HG03565 (cell line): ENCODE data around the gene RSU1.

Source experiments
- ATAC-seq: cut with Tn5 transposase; IDR thresholded peaks from one replicate; pipeline ENCODE4 v1.9.1; 2021; ENCODE audit warnings: mild to moderate bottlenecking, moderate library complexity; ENCODE audit not compliant: unreplicated experiment

Gene RSU1

DNA sequence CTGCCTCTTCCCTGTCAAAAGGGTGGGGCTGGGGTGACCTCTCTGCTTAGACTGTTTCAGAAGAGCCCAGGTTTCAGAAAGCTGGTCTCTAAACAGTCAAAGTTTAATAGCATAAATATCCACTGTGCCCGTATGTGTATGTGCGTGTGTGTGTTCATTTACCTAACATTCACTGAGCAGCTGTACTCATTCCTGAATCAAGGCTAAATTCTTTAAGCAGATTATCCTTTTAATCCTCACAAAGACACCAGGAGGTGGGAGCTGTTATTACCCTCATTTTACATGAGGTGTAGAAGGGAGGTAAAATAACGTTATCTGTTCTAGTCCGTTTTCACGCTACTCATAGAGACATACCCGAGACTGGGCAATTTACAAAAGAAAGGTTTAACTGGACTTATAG is 72.2 kb downstream of the RSU1 start:
- ATAC-seq = no peak

DNA sequence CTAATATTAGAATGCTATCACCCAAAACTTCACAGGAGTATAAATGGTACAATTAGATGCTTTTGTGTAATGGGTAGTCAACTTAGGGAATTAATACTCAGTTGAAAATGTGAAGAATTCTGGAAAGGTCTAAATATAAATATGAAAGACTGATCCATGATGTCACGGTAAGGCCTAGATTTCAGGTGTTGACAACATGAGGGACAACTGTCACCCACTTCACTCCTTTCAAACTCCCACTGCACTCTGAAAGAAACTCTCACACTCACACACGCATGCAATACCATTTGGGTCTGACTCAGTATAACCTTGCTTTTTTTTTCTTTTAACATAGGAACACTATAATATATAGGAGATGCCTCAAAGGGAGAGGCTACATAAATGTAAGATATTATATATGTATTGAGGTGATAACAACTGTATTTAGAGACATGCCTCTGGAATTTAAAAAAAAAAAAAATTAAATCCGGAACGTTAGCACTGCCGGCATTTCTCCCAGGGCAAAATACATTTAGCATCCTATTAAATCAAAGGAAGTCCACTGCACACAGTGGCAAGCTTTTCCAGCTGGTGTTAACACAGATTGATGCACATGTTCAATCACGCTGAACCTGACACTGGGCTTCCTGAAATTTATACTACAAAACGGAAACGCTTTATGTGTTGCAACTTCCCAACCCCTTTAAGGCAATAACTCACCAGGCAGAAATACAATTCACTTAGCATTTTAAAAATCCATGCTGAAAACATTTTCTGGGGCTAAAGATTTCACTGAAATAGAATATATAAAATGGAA is 74.9 kb downstream of the RSU1 start:
- no peak for ATAC-seq

- ATAC-seq = no peak
These were observed 75.7 kb downstream of the RSU1 start for GRCh38 chr10:16741540-16741939.

DNA sequence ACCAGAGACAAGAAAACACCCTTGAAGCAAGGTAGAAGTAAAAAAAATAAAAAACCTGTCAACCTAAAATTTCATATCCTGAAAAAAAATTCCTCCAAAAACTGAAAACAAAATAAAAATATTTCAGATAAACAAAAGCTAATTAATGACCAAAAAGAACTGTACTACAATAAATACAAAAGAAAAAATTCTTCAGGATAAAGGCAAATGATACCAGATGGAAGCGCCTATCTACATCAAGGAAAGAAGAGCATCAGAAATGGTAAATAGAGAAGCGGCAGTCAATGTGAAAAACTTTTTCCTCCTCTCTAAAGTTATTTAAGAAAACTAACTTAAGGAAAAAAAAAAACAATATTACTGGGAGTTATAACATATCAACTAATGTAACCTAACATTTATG is 79.8 kb downstream of the RSU1 start:
- ATAC-seq = no peak

- no peak for ATAC-seq
These were observed 81.6 kb downstream of the RSU1 start for GRCh38 chr10:16735671-16736070.

GRCh38 chr10:16732376-16732775 is 84.8 kb downstream of the RSU1 start:
- no peak for ATAC-seq

DNA sequence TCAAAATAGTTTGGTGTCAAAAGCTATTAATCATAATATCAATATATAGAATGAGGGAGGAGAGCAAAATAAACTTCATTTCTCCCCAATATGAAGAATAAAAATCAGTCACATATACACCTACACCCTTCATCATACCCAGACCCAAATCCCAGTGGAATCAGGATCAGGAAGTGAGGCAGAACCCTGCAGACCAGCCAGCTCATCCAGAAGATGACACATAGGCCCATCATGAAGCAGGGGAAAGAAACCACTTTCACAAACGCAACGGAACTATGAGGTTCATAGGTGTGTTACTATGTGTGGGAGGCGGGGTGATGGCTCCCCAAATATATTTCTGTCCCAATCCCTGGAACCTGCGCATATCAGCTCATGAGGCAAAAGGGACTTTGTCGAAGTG is 89.0 kb downstream of the RSU1 start:
- ATAC-seq = no peak

DNA sequence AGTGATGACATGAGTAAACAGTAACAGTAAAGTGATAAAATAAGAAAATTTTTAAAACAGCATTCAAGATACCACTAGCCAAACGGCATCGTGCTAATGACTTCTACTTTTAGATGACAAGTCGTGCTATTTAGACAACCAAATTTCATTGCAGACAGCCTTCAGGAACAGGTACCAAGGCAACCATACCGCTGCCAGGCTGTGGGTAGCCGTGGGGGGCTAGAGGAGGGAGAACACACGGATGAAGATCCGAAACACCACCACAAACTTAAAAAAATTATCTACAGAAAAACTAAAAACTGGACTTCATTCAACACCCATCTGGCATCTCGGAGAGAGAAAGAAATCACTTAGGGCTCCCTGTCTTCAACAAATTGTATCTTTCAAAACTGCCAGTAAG is 89.6 kb downstream of the RSU1 start:
- no peak for ATAC-seq

DNA sequence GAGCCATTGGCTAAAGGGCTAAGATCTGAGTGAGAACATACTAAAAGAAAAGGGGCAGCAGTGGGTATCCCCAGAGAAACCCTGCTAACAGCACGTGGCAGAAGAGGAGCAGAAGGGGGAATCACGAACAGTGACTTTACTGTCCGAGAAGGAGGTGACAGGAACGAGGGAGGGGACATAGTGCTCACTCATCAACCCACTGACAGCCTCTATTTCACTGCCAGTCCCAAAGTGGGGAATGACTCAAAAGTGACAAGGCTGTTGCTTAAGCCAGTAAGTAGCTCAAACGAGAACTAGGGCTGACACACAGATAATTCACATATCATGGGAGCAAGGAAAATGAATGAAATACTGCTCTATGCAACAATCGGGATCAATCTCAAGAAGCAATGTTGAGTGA is 92.7 kb downstream of the RSU1 start:
- ATAC-seq = no peak

DNA sequence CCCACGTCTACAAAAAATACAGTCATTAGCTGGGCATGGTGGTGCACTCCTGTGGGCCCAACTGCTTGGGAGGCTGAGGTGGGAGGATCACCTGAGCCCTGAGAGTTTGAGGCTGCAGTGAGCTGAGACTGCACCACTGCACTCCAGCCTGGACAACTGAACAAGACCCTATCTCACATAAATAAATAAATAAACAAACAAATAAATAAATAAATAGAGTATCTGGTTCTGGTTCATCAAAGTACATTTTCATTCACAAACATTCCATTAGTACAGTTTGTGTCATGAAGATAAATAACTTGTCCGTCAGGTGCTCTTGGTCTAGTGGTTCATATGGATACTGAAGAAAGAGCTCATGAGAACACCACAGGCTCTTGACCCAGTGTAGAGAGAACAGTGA is 96.4 kb downstream of the RSU1 start:
- ATAC-seq = no peak

DNA sequence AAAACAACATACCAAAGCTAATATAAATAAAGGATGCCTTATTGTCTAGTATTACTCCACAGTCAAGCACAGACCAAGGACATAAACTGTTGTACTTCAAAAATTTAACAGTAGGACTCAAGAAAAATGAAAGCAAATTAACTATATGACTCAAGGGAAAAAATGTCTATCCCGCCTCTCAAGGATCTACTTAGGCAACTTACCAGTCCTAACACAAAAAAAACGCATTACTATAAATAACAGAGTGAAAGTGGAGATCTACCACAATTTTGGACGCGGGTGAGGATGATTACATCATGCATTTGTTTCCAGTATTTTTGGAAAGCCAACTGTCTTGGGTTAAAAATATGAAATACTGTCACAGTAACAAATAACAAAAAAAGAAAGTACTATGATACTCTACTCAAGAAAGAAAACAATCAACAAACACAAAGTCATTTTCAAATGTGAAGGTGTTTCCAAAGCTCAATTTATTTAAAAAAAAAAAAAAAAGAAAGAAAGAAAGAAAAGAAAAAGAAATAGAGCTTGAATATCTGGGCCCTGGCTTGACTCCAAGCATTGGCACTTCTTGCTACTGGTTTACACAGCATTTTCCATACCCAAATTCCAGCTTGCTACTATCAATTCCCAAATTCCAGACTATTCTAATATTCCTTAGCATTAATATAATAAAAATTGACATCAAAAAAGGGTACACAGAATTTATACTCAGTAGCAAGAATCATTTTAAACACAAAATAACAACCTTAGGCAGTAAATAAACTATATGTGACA is 99.4 kb downstream of the RSU1 start:
- ATAC-seq = no peak

DNA sequence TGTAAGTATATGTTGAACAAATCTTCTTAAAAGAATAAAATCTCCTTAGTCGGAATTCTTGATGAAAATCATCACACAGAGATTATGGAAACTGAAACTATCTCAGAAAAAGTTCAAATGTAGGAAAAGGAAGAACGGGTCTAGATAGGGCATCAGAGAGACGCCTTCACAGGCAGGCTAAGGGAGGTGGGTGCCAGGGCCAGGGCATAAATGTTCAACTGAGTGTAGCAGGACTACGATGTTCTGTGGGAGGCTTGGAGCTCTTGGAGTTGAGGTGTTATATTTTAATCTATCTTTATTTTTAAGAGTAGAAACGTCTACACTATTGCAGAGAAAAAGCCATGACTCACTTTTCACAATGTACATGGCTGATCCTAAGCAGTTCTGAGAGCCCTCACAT is 101.2 kb downstream of the RSU1 start:
- ATAC-seq = no peak

DNA sequence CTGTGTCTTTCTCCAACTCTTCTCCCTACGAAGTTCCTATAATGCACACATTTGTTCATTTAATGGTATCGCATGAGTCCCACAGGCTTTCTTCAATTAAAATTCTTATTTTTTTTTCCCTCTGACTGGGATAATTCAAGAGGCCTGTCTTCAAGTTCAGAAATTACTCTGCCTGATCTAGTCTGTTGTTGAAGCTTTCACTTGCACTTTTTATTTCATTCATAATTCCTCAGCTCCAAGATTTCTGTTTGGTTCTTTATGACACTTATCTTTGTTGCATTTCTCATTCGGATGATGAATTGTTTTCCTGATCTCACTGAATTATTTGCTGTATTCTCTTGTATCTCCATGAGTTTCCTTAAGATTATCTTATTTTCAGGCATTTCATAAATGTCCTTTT is 103.9 kb downstream of the RSU1 start:
- no peak for ATAC-seq

GRCh38 chr10:16712883-16713282 is 104.3 kb downstream of the RSU1 start:
- no peak for ATAC-seq

DNA sequence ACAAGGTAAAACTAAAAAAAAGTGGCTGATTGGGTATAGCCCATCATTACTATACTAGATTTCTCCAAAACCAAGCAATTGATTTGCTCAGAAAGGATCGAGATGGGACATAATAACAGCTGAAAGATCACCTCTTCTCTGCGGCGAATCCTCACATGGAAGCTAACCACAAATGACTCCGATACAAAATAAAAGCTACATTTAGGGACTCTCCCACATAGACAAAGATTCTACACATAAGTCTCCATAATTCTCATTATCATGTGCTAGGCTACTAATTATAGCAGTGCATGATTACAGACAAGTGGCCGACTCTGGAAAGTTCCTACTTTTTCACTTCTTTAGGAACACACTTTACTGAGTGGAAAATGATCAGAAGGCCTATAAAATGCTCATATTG is 116.9 kb downstream of the RSU1 start:
- ATAC-seq = no peak

DNA sequence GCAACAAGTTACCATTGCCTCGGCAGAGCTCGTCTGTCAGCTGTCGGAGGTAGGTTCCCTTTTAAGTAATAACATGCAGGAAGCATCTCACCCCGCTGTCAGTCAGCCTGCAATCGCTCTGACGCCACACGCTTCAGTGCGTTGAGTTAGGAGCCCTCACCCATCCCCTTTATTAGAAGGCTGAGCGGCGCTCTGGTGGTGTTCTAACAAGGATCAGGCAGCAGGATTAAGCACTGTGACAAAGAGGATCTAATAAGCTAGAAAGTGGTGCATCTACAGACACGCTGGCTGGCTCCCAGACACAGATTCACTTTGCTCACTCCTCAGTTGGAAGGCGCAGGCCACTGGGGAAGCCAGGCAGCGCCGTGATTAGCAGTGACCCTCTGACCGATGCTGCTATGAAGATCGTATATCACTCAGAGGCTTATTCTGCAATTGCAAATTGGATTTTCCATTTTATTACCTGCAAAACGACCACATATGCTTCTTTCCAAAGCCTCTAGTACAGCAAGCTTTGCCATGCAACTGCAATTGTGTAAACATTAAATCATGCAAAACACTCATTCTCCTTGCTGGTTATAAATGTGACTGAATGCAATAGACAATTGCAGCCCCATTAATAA is 117.7 kb downstream of the RSU1 start:
- ATAC-seq = no peak

DNA sequence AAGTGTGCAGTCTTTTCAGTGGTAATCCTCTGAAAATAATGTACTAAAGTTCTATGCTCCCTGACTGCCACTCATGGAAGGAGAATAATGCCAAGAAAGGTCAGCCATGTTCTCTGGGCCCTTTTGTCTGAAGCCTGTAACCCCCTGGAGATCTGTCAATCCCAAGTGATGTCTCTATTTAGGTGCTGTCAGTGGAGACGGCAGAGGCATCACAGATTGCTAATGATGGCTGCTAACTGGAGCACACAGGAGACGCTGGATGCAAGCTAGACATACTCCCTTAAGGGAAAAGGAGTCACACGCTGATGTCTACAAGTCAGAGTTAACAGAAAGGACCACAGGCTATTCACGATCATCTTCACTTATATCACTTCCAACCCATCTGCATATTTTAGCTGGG is 118.8 kb downstream of the RSU1 start:
- no peak for ATAC-seq

- ATAC-seq = no peak
These were observed 126.8 kb downstream of the RSU1 start for GRCh38 chr10:16690417-16690816.

DNA sequence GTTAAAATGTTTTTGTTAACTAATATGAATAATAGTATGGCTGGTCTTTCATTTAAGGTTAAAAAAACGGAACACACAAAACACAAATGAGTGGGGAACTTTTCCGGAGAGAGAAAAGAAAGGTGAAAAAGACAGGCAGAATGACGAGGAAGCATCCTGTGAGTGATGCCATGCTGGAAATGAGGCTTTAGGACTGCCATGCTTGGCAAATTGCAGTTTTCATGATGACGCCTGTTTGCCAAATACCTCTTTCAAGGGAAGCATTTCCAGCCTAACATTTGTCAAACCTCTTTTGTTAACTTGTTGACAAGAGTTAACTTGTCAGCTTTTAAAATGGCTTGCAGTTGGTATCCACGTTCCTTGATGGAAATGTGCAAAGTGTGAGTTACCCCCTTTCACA is 127.5 kb downstream of the RSU1 start:
- ATAC-seq = no peak

DNA sequence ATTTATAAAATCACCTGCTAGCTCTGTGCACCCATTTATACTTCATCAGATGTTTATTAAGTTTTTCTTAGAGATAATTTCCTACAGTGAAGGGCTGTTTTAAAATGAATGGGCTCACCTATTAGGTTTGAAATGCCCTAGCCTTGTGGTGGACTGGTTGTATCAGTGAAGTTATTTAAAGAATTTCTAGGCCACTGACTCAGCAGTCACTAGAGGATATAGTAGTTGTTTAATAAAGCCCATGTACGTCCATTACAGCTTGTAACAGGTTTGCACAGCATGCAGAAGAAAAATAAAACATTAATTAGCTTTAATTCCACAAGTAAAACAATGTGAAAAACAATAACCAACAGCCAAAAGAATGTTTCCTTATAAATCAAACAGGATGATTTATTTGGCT is 128.0 kb downstream of the RSU1 start:
- ATAC-seq = no peak

GRCh38 chr10:16686054-16686902 is 130.9 kb downstream of the RSU1 start:
- no peak for ATAC-seq
